ENCODE results near the gene SESN1.

The SESN1 gene

GRCh38 chr6:109082188-109082577 is 12.5 kb downstream of the SESN1 start:
- no peak overlapping the region for H3K4me3 ChIP-seq (ENCODE audit: low read length)
- no peak for TF ChIP-seq CTCF (conservative IDR thresholded peaks at IDR 0.05; ENCODE audit: low read length)
- DNase-seq (ENCODE audit: low read depth) = peak; percentile 46

- TF ChIP-seq CTCF (conservative IDR thresholded peaks at IDR 0.05; ENCODE audit: low read length) = no peak
- no peak for DNase-seq (ENCODE audit: low read depth)
- no peak overlapping the region for H3K4me3 ChIP-seq (ENCODE audit: low read length)
These were observed 13.0 kb downstream of the SESN1 start for GRCh38 chr6:109081516-109082187.

- DNase-seq (ENCODE audit: low read depth) = no peak
- no peak overlapping the region for H3K4me3 ChIP-seq (ENCODE audit: low read length)
- TF ChIP-seq CTCF (conservative IDR thresholded peaks at IDR 0.05; ENCODE audit: low read length) = no peak
These were observed 13.6 kb downstream of the SESN1 start for GRCh38 chr6:109081026-109081425.

GRCh38 chr6:109079981-109080380 is 14.7 kb downstream of the SESN1 start:
- DNase-seq (ENCODE audit: low read depth) = no peak
- no peak overlapping the region for H3K4me3 ChIP-seq (ENCODE audit: low read length)
- no peak for TF ChIP-seq CTCF (conservative IDR thresholded peaks at IDR 0.05; ENCODE audit: low read length)

GRCh38 chr6:109076377-109076776 is 18.3 kb downstream of the SESN1 start:
- no peak overlapping the region for H3K4me3 ChIP-seq (ENCODE audit: low read length)
- peak; percentile 29 for DNase-seq (ENCODE audit: low read depth)
- no peak for TF ChIP-seq CTCF (conservative IDR thresholded peaks at IDR 0.05; ENCODE audit: low read length)

- no peak for TF ChIP-seq CTCF (conservative IDR thresholded peaks at IDR 0.05; ENCODE audit: low read length)
- peak; percentile 89 for DNase-seq (ENCODE audit: low read depth)
- no peak overlapping the region for H3K4me3 ChIP-seq (ENCODE audit: low read length)
These were observed 18.7 kb downstream of the SESN1 start for GRCh38 chr6:109075934-109076333.

- DNase-seq (ENCODE audit: low read depth) = no peak
- no peak for TF ChIP-seq CTCF (conservative IDR thresholded peaks at IDR 0.05; ENCODE audit: low read length)
- no peak overlapping the region for H3K4me3 ChIP-seq (ENCODE audit: low read length)
These were observed 20.6 kb downstream of the SESN1 start for GRCh38 chr6:109074133-109074415.
